Suppressor macrophage treated with lipopolysaccharide for 1 hour (primary cell): ENCODE data around the gene C2CD3.
"Not testable (repeated sequence)": the region's sequence is repeated elsewhere in the genome, so short reads cannot be mapped to it uniquely, and the experiment has no call there.

Source experiments
- DNase-seq, 3 donors: peaks; one replicate each; pipeline ENCODE4 v3.0.0-alpha.2; 2020 to 2022

Gene C2CD3

GRCh38 chr11:74004046-74004695 lies 166.6 kb downstream of the C2CD3 start:
- no peak for DNase-seq

- no peak for DNase-seq
These were observed 168.0 kb downstream of the C2CD3 start for GRCh38 chr11:74002832-74003231.

DNA sequence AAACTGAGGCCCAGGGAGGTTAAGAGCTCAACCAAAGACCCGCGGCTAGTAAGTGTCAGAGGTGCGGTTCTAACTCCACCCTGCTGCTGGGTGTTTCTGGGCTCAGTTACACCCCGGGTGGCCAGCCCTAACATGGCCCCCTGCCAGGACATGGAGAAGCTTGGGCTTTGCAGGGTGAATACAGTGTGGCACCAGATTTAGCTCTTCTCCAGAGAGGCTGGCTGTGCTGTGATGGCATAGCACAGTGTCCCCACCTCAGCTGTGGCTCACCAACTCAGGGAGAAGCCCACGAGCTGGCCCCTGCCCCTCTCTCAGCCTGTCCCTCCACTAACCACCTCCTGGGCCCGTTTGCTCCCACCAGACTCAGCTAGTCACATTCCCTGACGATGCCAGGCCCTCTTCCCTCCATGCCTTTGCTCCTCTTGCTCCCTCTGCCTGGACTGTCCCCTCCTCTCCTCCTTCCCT lies 168.9 kb downstream of the C2CD3 start:
- no peak for DNase-seq

GRCh38 chr11:74000307-74001133 lies 170.3 kb downstream of the C2CD3 start:
- DNase-seq: no peak

DNA sequence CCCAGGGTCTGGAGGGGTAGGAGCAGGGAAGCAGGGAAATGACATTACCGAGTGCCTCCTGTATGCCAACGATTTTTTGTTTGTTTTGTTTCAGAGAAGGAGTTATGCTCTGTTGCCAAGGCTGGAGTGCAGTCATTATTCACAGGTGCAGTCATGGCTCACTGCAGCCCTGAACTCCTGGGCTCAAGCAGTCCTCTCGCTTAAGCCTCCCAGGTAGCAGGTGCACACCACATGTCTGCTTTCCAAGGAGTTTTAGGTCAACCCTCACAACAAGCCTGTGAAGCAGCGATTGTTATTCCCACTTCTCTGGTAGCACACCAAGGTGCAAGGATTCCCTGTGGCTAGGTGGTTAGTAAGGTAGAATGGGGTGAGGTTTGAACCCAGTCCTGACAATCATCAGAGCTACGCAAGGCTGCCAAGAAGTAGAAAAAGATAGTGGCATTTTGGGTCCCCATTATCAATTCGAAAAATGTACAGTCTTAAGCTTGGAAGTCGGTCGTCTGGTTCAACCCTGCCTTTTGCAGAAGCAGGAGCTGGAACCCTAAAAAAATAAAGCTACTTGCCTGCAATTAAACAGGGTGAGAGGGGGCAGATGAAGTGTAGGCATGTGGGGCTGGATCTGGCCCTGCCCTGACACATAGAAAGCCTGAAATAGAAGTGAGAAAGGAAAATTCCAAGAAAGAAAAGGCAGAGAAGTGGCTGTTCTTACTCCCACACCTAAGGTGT lies 171.1 kb downstream of the C2CD3 start:
- DNase-seq: no peak

GRCh38 chr11:73998846-73999575 lies 171.8 kb downstream of the C2CD3 start:
- DNase-seq: no peak

GRCh38 chr11:73997120-73997770 lies 173.6 kb downstream of the C2CD3 start:
- DNase-seq: no peak

DNA sequence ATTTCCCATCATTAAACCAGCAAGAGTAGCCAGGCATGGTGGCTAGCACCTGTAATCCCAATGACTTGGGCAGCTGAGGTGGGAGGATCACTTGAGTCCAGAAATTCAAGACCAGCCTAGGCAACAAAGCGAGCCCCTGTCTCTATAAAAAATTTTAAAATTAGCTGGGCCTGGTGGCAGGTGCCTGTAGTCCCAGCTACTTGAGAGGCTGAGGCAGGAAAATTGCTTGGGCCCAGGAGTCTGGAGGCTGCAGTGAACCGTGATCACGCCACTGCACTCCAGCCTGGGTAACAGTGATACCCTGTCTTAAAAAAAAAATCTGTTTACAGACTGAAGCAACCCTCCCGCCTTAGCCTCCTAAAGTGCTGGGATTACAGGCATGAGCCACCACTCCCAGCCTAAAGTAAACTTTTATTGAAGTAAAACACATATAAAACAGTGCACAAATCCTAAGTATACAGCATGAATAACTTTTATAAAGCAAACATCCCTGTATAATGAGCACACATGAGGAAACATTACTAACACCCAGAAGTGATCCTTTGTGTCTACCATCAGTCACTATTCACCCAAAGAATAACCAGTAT lies 174.5 kb downstream of the C2CD3 start:
- no peak for DNase-seq

DNA sequence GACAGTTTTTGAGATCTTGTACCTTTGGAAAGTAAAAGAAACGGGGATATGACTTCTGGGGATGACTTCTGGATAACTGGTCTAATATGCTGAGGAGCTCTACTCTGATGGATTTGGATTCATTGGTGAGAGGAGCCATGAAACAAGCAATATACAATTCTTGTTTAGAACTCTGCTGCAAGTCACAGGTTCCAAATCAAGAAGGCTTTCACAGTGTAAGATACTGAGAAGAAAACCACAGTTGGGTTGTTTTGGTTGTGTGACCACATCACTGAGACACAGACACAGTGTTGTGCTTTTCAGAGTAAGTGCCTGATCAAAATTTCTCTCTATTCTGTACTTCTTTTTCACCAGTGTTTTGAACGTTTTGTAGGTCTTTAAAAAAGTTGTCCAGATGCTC lies 175.1 kb downstream of the C2CD3 start:
- no peak for DNase-seq

DNA sequence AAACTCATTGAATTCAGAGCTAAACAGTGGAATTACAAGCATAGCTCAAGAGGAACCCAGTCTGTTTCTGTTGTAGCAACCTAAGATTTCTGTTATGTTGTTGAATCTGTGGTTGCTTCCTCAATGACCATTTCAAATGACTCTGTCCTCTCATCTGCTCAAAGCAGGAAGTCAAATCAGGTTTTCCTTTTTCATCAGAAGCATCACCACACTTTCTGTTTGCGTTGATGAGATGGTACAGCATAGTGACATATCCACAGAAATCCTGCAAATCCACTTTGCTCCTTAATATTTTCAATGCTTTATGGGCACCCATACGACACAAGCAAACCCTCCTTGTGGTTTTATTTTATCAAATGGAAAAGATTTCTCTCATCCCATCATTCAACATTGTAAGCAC lies 175.6 kb downstream of the C2CD3 start:
- DNase-seq: peak; percentile 52 to 84 (median 73)

DNA sequence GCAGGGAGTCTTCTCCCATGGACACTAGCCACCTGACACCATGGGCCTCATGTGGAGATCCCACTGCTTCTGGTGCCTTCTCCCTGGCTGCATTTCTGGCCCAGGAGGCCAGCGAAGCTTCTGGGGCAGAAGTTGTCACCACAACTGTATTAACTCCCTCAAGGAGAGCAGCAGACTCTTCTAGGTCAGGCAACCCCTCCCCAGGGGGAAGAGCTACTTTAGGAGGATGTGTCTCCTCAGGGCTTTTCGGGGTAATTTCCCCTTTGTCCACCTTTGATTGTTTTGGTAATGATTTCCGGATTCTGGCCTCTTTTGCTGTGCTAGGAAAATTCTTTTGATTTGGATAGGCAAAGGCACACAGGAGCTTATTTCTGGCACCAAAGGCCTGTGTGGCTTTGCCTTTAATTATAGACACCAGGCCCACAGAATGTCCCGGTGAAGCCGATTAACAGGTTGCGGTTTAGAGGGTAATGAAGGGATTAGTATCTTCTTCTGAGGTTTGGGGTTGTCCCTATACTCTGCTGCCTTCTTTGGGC lies 179.3 kb downstream of the C2CD3 start:
- no peak for DNase-seq

DNA sequence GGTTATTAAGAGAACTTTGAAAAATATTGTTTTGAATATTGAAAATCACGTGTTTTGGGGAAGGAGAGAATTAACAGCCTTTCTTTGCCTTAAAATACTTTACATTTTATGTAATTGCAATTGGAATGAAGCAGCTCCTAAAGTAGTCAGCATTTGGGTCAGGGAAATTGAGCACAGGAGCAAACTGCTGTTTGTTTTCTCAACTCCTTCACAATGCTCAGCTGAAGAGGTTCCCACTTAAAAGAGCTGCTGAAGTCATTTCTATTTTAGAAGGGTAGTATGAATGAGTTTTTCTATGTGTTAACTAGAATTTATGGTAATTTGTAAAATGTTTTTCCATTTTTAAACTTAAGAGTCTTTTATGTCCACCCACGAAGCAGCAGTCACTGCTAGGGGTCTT lies 180.1 kb downstream of the C2CD3 start:
- DNase-seq: no peak

GRCh38 chr11:73989156-73989555 lies 181.6 kb downstream of the C2CD3 start:
- DNase-seq: peak; percentile 35 to 55 (median 54)

DNA sequence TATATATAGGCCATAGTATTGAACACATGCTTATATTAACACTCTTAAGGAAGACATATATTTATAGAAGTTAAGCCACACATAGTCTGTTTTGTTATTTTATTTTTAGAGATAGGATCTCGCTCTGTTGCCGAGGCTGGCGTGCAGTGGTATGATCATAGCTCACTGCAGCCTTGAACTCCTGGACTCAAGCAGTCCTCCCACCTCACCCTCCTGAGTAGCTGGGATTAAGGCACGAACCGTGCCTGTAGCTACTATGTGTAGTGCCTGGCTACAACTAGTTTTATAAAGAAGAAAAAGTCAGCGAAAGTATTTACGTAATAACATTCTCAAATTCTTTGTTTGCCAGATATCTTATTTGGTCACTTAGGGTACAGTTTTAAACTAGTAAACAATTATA lies 182.6 kb downstream of the C2CD3 start:
- DNase-seq: no peak

DNA sequence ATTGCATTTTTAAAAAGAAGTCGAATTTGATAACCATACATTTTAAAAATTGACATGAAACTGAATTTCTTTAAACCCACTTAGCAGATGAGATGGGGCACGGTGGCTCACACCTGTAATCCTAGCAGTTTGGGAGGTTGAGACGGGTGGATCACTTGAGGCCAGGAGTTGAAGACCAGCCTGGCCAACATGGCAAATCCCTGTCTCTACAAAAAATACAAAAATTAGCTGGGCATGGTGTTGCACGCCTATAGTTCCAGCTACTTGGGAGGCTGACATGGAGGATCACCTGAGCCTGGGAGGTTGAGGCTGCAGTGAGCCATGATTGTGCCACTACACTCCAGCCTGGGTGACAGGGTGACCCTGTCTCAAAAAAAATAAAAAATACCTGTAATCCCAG lies 185.1 kb downstream of the C2CD3 start:
- DNase-seq: not testable (repeated sequence)

DNA sequence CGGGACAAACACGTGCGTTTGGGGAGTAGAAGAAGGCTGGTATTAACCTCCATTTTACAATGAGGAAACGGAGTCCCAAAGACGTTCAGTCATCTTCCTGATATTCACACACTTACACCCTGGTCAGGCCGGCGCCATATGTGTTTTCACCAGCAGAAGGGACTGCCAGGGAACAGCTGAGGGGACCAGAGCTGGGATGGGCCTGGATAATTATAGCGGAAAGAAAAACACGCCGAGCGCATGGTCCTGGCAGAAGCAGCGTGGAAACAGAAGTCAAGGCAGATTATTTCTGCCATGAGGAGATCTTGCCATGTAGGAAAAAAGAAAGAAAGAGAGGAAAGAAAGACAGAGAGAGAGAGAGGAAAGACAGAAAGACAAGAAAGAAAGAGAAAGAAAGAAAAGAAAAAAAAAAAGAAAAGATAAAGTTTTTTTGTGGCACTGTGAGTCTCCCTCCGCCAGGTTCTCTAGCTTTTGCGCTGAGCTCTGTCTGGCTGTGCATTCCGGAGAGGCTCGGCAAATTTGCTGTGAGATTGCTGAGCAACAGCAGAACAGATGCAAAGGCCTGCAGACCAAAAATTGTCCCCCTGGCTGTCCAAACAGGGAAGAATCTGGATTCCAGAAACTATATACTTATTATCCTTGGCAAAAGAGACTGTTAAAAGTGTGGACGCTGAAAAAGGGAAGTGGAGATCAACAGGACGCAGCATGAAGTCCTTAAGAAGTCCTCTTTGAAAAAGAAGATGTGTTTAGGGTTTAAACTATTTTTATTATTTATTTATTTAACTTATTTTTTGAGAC lies 186.9 kb downstream of the C2CD3 start:
- peak in 2 of 3 donors; percentile 23 to 31 for DNase-seq

DNA sequence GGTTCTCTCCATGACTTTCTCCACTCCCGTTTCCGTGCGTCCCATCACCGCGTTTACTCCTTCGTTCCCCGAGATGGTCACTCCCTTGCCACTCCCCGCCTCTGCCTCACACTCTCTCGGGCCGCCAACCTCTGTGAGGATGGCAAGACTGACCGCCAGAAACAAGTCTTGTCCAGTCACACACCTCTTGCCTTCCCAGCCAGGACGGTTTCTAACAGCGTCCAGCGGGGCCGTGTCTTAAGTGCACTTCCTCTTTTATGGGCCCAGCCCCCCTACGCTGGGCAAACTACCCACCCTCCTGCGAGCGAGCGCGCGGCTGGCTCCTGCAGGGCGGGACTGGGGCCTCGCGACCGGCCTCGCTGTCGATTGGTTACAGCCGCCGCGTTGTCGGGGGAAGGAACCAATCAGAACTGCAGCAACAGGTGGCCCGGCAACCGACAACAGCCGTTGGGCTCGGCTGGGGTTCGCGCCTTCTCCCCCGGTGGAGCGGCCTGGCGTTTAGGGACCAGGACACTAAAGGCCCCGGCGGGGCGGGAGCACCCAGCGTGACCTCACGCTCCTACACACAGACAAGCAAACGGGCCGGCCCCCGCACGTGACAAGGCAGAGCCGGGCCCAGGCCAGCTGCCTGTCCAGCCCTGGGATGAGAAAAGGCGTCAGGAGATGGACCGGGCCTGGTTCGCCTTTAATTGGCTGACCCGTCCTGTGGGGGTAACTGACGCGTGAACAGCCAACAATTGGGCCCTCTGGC lies 187.6 kb downstream of the C2CD3 start:
- DNase-seq: peak; percentile 96

DNA sequence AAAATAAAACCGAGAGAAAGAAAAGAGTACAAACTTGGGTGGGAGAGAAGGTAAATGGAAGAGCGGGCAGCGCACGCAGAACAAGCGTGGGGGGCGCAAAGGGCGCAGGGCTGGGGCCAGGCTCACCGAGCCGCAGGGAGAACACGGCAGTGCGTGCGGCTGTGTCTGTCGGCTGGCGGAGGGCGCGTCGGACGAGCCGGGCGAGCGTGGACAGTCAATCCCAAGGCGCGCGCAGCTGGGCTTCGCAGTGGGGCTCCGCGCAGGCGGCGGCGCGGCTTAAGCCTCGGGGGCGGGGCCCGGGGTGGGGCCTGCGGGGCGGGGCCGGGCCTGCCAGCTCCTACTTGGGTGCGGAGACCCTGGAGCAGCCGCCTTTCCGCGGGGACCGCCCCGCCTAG lies 188.2 kb downstream of the C2CD3 start, which contains the start of gene UCP2:
Gene UCP2 (minus strand): TSS at position 249 of the 395 bp plus-strand sequence. CDS start 4,465 bp downstream, outside the sequence.
- DNase-seq: peak; percentile 86 to 96 (median 94)

DNA sequence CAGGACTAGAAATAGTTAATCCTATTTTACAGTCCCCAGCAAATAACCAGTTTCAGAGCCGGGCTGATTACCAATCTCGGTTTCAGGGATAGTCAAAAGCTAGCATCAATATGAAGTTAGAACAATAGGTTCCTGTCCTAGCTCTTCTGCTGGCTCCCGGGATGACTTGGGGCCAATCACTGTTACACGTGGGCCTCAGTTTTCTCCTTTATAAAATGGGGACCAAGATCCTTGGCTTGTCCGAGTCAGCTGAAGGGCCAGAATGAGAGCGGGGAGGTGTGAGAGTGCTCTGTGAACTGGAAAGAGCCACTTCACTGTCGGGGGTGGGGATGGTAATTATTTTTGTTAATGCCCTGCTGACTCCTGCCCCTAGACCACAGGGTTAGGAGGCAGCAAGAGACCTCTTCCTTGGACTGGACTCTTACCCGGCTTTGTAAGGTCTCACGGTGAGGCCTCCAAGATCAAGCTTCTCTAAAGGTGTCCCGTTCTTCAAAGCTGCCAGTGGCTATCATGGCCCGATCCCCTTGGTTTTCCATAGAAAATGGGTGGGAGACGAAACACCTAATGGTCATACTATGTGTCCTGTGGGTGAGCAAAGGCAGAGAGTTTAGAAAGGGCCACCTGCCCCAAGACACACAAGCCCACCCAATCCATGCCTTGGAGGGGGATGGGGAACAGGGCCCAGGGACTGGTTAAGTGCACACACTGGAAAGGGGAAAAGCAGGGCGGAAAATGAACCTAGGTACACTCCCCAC lies 189.6 kb downstream of the C2CD3 start:
- DNase-seq: no peak
